Epithelial cell of esophagus (primary cell): Measurements from ENCODE around the gene CILP2.

Experiments used
- DNase-seq: peaks from one replicate; pipeline ENCODE4 v3.0.0; 2010; ENCODE audit warnings: low read depth
- H3K4me3 ChIP-seq: 2 replicates; pipeline ENCODE4 v1.5.1; 2011; ENCODE audit warnings: mild to moderate bottlenecking, low read length, control low read depth
- TF ChIP-seq, protein P1 (sequence below): IDR thresholded peaks from 2 replicates; pipeline ENCODE4 v1.5.1; 2011; ENCODE audit warnings: low read depth, mild to moderate bottlenecking, low read length, control low read depth, inconsistent platforms; ENCODE audit not compliant: insufficient read depth; ENCODE audit errors: missing control alignments

CILP2 gene

DNA sequence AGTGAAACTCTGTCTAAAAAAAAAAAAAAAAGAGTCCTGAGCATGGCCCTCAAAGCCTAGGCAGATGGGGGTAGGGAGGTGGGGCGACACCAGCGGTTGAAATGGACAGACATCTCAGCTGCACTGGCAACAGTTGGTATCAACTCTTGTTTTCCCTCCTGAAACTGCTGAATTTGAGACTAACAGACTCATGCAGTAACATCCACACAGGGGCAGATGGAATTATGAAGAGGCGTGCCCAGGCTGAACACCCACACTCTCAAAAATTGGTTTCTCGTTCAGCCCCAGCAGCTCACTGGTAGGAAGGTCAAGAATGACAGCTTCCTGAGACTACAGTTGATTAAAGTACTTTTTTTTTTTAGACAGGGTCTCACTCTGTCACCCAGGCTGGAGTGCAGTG is 56.3 kb downstream of the CILP2 start:
- TF ChIP-seq, protein P1, sequence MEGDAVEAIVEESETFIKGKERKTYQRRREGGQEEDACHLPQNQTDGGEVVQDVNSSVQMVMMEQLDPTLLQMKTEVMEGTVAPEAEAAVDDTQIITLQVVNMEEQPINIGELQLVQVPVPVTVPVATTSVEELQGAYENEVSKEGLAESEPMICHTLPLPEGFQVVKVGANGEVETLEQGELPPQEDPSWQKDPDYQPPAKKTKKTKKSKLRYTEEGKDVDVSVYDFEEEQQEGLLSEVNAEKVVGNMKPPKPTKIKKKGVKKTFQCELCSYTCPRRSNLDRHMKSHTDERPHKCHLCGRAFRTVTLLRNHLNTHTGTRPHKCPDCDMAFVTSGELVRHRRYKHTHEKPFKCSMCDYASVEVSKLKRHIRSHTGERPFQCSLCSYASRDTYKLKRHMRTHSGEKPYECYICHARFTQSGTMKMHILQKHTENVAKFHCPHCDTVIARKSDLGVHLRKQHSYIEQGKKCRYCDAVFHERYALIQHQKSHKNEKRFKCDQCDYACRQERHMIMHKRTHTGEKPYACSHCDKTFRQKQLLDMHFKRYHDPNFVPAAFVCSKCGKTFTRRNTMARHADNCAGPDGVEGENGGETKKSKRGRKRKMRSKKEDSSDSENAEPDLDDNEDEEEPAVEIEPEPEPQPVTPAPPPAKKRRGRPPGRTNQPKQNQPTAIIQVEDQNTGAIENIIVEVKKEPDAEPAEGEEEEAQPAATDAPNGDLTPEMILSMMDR: no peak

DNA sequence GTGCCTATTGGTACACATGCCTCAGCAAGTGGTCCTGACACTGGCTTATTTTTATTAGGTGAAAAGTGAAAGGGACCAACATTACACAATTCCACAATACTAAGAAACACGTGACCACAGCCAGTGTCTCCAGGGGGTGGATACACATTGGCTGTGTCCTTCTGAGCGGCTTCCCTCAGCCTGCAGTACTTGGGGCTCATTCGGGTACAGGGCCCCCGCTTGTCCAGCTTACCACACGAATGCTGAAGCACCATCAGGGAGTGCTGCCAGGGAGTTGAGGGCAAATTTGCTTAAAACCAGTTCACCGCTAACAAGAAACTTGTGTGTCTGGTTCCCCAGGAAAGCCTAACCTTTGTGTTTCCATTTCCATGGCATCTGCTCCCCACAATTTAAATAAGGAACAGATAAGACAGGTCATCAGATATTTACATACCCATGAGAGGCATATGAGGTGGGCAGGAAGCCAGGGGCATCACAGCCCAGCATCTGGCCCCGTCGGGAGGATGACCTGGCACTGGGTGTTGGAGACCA is 57.2 kb downstream of the CILP2 start:
- TF ChIP-seq, protein P1: no peak
- H3K4me3 ChIP-seq: no peak overlapping the region
- DNase-seq: peak; percentile 58

More for the DNA sequence above, 56.3 kb downstream of the CILP2 start:
- no peak for DNase-seq
- no peak overlapping the region for H3K4me3 ChIP-seq
